ENCODE results near the gene ZNF778. TPM values are rescaled to one million over a fixed set of nuclear protein-coding genes. Genes with fewer than 3 reads are reported as not detected.
A peak's percentile ranks its signal among the peaks of the same experiment; 100 is the strongest.

The ZNF778 gene
- total RNA-seq, 2 donors from 2014 or later = 4.9 to 5.6 TPM

DNA sequence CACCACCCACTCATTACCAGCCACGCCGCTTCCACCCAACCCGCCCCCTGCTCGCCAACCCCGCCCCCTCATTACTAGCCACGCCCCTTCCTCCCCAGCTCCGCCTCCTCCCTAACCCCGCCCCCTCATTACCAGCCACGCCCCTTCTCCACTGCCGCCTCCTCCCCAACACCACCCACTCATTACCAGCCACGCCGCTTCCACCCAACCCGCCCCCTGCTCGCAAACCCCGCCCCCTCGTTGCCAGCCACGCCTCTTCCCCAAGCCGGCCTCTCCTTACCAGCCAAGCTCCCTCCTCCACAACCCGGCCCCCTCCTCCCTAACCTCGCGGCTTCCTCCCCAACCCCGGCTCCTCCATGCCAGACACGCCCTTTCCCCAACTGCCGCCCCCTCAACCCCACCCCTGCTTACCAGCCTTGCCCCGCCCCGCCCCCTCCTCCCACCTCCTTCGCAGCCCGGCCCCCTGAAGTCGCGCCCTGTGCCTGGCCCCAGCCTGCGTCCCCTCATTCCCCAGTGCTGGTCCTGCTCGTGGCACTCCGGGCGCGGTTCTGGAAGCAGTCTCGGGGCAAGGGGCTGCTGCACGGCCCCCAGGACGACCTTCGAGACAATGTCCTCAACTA lies 24.4 kb upstream of the ZNF778 start:
- intact Hi-C loops (cut with DNase I) = no loop called here
- TF ChIP-seq POLR2A (IDR thresholded peaks at IDR 0.05) = no peak
- TF ChIP-seq, protein P1, sequence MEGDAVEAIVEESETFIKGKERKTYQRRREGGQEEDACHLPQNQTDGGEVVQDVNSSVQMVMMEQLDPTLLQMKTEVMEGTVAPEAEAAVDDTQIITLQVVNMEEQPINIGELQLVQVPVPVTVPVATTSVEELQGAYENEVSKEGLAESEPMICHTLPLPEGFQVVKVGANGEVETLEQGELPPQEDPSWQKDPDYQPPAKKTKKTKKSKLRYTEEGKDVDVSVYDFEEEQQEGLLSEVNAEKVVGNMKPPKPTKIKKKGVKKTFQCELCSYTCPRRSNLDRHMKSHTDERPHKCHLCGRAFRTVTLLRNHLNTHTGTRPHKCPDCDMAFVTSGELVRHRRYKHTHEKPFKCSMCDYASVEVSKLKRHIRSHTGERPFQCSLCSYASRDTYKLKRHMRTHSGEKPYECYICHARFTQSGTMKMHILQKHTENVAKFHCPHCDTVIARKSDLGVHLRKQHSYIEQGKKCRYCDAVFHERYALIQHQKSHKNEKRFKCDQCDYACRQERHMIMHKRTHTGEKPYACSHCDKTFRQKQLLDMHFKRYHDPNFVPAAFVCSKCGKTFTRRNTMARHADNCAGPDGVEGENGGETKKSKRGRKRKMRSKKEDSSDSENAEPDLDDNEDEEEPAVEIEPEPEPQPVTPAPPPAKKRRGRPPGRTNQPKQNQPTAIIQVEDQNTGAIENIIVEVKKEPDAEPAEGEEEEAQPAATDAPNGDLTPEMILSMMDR (IDR thresholded peaks at IDR 0.05) = no peak
- peak overlapping the region in 1 of 4 donors; percentile 39 for H3K27ac ChIP-seq
- ATAC-seq = peak; percentile 4
- WGBS, 2 donors = 9 to 12% methylated on average over 28 to 36 of the region's 39 CpGs
- peaks cover 11% of the 10 kb centered on the region for H3K4me1 ChIP-seq
- H3K36me3 ChIP-seq (replicated peaks in 1 of 2; ENCODE audit: insufficient read depth in 1 of 2, low read depth in 2 of 2) = no peaks in the 10 kb centered on the region
- H3K9me3 ChIP-seq = no peaks in the 10 kb centered on the region
- H3K27me3 ChIP-seq = peaks cover 0 to 4% of the 10 kb centered on the region in 2 donors
- DNase-seq = peak in 3 of 4 donors; percentile 19 to 87 (median 51)
- H3K4me3 ChIP-seq = no peak overlapping the region

DNA sequence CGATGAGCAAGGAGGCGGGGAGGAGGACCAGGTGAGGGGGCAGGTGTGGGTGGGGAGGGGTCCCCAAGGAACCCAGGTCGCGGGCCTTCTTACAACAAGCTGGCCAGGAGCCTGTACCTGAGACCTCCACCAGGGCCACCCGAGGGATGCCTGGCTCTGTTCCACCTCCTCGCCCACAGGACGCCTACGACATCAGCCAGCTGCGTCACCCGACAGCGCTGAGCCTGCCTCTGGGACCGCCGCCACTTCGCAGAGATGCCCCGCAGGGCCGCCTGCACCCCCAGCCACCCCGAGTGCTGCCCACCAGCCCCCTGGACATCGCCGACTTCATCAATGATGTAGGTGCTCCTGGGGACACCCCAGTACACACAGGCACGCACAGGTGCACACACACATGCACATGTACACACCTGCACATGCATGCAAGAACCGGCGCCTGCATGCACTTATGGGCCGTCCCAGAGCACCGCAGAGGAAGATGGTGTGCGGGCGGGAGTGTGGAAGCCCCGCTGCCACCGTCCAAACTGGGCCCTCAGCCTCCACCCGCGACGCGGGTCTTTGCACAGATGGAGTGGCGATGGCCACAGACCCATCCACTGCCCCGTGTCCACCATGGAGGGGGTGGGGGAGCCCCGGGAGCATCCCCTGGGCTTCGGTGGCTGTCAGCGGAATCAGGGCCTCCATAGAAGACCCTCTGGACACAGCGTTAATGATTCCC lies 23.8 kb upstream of the ZNF778 start:
- ATAC-seq (no peak), DNase-seq (peak in 2 of 4 donors; percentile 8 to 54)
- H3K4me3 ChIP-seq = no peak overlapping the region
- peaks cover 11% of the 10 kb centered on the region for H3K4me1 ChIP-seq
- H3K36me3 ChIP-seq (replicated peaks in 1 of 2; ENCODE audit: insufficient read depth in 1 of 2, low read depth in 2 of 2) = no peaks in the 10 kb centered on the region
- H3K27me3 ChIP-seq = peaks cover 0 to 4% of the 10 kb centered on the region in 2 donors
- peak overlapping the region in 1 of 4 donors; percentile 39 for H3K27ac ChIP-seq
- H3K9me3 ChIP-seq = no peaks in the 10 kb centered on the region
- 50 to 75% methylated on average over 2 to 33 of the region's 38 CpGs for WGBS, 2 donors
- intact Hi-C loops (cut with DNase I) = no loop called here
- TF ChIP-seq POLR2A (IDR thresholded peaks at IDR 0.05) = no peak
- TF ChIP-seq, protein P1 (IDR thresholded peaks at IDR 0.05) = no peak

DNA sequence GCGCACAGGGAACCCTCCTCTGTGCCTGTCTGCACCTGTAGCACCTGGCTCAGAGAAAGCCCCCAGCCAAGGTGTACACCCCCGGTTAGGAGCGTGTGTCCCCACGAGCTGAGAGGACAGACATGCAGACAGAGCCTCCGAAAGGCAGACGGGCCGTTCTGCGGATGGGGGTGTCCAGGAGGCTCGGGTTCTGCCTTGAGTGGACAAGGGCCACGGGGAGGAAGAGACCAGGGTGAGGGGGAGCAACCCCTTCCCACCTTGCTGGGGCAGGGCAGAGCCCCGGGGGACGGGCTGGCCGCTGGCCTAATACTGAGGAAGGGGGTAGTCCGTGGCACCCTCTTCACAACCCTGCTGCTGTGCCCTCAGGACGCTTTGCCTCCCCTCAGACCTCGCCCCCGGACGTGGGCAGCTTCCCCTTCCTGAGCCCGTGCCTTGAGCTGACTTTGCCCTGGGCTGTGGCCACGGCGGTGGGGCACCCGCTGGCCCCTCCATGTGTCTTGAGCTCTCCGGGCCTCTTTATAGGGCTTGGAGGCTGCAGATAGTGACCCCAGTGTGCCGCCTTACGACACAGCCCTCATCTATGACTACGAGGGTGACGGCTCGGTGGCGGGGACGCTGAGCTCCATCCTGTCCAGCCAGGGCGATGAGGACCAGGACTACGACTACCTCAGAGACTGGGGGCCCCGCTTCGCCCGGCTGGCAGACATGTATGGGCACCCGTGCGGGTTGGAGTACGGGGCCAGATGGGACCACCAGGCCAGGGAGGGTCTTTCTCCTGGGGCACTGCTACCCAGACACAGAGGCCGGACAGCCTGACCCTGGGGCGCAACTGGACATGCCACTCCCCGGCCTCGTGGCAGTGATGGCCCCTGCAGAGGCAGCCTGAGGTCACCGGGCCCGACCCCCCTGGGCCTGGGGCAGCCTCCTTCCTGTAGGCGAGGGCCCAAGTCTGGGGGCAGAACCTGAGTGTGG lies 22.9 kb upstream of the ZNF778 start:
- Histone ChIP-seq H3K9me3 (no peaks in the 10 kb centered on the region), H3K4me1 (peaks cover 11% of the 10 kb centered on the region), H3K27me3 (peaks cover 0 to 4% of the 10 kb centered on the region in 2 donors), H3K36me3 (replicated peaks in 1 of 2; ENCODE audit: insufficient read depth in 1 of 2, low read depth in 2 of 2) (no peaks in the 10 kb centered on the region), H3K27ac (no peak overlapping the region), H3K4me3 (no peak overlapping the region)
- ATAC-seq (no peak), DNase-seq (peak in 1 of 4 donors; percentile 3)
- no peak for TF ChIP-seq POLR2A (IDR thresholded peaks at IDR 0.05)
- TF ChIP-seq, protein P1 (IDR thresholded peaks at IDR 0.05) = no peak
- intact Hi-C loops (cut with DNase I) = no loop called here
- WGBS, 2 donors = 79 to 95% methylated on average over 8 to 43 of the region's 45 CpGs

DNA sequence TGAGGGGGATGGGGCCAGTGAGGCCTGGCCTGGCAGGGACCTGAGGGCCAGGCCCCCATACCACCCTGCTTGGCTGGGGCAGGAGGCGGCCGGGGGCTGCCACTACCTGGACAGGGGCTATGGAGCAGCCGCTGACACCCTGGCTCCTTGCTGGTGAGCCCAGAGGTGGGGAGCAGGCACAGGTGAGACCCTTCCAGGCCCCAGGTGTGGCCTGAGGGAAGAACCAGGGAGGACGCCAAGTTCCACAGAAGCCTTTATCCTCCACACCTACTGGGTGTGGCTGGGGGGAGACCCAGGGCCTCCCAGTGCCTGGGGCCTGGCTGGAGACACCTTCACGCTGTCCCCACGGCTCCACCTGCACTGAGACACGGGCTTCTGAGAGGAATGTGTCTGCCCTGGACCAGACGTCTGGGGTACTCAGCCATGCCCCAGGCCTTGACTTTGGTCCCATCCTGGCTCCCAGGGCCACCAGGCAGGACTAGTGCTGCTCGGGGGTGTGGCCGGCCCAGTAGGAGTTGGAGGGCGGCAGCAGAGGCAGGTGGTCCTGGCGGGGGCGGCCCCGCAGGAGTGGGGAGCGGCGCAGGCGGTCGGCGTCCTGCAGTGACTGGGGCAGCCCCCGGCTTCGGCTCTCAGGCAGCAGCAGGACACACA lies 21.9 kb upstream of the ZNF778 start:
- DNase-seq = no peak
- intact Hi-C loops (cut with DNase I) = no loop called here

More for the DNA sequence above, 21.9 kb upstream of the ZNF778 start:
- Histone ChIP-seq H3K27ac (no peak overlapping the region), H3K27me3 (peaks cover 0 to 9% of the 10 kb centered on the region in 2 donors), H3K9me3 (no peaks in the 10 kb centered on the region), H3K4me3 (no peak overlapping the region), H3K36me3 (replicated peaks in 1 of 2; ENCODE audit: insufficient read depth in 1 of 2, low read depth in 2 of 2) (no peaks in the 10 kb centered on the region), H3K4me1 (peaks cover 17% of the 10 kb centered on the region)
- ATAC-seq = no peak
- 78 to 90% methylated on average over 4 to 19 of the region's 21 CpGs for WGBS, 2 donors
- TF ChIP-seq, protein P1 (IDR thresholded peaks at IDR 0.05) = no peak
- TF ChIP-seq POLR2A (IDR thresholded peaks at IDR 0.05) = no peak

All from body of pancreas (tissue), 4 donors.